Prostate gland (tissue), 2 donors: Measurements from ENCODE around the gene MUSTN1. TPM values are rescaled to one million over a fixed set of nuclear protein-coding genes. Genes with fewer than 3 reads are reported as not detected.

Source experiments
- DNase-seq: peaks from one replicate; pipeline ENCODE4 v3.0.0-alpha.2; 2019; ENCODE audit warnings: low spot score
- H3K27ac ChIP-seq, 2 donors: fragments of 200-600 bp; sonication (generic); 2 replicates each; pipeline ENCODE4 v1.5.1; 2017 to 2019
- H3K27me3 ChIP-seq: fragments of 200-600 bp; sonication (generic); replicated peaks from 2 replicates; pipeline ENCODE4 v1.5.1; 2019; ENCODE audit not compliant: insufficient read depth
- H3K36me3 ChIP-seq, 2 donors: fragments of 200-600 bp; sonication (generic); 1 replicate in 1 of 2; 2 replicates in 1 of 2; pipeline versions ENCODE4 v1.5.1 to v1.8.1; 2017 to 2019
- H3K4me1 ChIP-seq: fragments of 200-600 bp; sonication (generic); replicated peaks from 2 replicates; pipeline ENCODE4 v1.5.1; 2019
- H3K4me3 ChIP-seq, 2 donors: fragments of 200-600 bp; sonication (generic); 2 replicates each; pipeline ENCODE4 v1.5.1; 2017 to 2019
- H3K9me3 ChIP-seq: fragments of 200-600 bp; sonication (generic); 2 replicates; pipeline ENCODE4 v1.5.1; 2017
- CTCF ChIP-seq, 4 experiments: fragments of 200-600 bp in 2 of 4; fragments of 450-650 bp in 2 of 4; sonication (generic) in 2 of 4; IDR thresholded peaks; 1 replicate in 3 of 4; 2 replicates in 1 of 4; pipeline ENCODE4 v1.5.1; 2016 to 2019; ENCODE audit warnings: antibody characterized with exemption in 4 of 4, mild to moderate bottlenecking in 2 of 4, moderate library complexity in 2 of 4
- POLR2A ChIP-seq: fragments of 450-650 bp; IDR thresholded peaks from one replicate; pipeline ENCODE4 v1.6.1; 2016; ENCODE audit warnings: antibody characterized with exemption, mild to moderate bottlenecking
- POLR2AphosphoS5 ChIP-seq: sonication (generic); formaldehyde crosslinking; IDR thresholded peaks from one replicate; pipeline ENCODE4 v1.6.1; 2017; ENCODE audit warnings: antibody characterized with exemption
- WGBS: methylation state at CpG from one replicate; pipeline ENCODE4 v1.1.5; 2018; 5-methylcytosine and 5-hydroxymethylcytosine counted together
- intact Hi-C: fragments of 100-400 bp; cut with DNase I; formaldehyde crosslinking; loops from one replicate; pipeline ENCODE4 v1.14.2; 2022
- total RNA-seq, 2 donors: library from RNA; depleted of rRNA; stranded (reverse); fragments of >200 nt; gene quantifications; one replicate each; pipeline ENCODE4 v1.1.0, GENCODE V29; 2016

Gene MUSTN1
- total RNA-seq, 2 donors from 2014 or later, result 10.5 to 14.4 TPM

GRCh38 chr3:52809662-52810377 lies 25.0 kb downstream of the MUSTN1 start:
- 74% methylated on average over 7 of the region's 7 CpGs for WGBS
- Histone ChIP-seq H3K4me1 (no peaks in the 10 kb centered on the region), H3K4me3 (no peak overlapping the region), H3K27ac (no peak overlapping the region), H3K9me3 (no peaks in the 10 kb centered on the region), H3K27me3 (peaks cover 2% of the 10 kb centered on the region), H3K36me3 (no peaks in the 10 kb centered on the region)
- no peak for DNase-seq
- intact Hi-C loops, result no loop called here
- TF ChIP-seq CTCF (IDR thresholded peaks at IDR 0.05) (no peak), POLR2A (no peak), POLR2AphosphoS5 (no peak)

DNA sequence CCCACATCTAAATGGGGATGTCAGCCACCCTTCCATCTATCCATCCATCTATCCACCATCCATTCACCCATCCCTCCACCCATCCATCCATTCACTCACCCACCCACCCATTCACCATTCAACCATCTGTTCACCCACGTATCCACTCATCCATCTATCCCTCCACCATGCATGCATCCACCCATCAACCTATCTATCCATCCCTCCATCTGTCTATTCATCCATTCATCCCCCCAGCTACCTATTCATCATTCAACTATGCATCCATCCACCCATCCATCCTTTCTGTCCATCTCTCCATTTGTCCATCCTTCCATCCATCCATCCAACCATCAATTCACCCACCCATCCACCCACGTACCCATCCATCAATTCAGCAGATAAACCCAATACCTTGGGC lies 25.7 kb downstream of the MUSTN1 start:
- no peak overlapping the region for H3K27ac ChIP-seq
- no peaks in the 10 kb centered on the region for H3K4me1 ChIP-seq
- no peaks in the 10 kb centered on the region for H3K9me3 ChIP-seq
- intact Hi-C loops, result no loop called here
- no peaks in the 10 kb centered on the region for H3K36me3 ChIP-seq
- H3K27me3 ChIP-seq, result peaks cover 2% of the 10 kb centered on the region
- H3K4me3 ChIP-seq, result no peak overlapping the region
- DNase-seq, result no peak
- TF ChIP-seq POLR2AphosphoS5 (no peak), POLR2A (no peak), CTCF (IDR thresholded peaks at IDR 0.05) (no peak)
- 85% methylated on average over 2 of the region's 2 CpGs for WGBS

- no peaks in the 10 kb centered on the region for H3K36me3 ChIP-seq
- DNase-seq, result no peak
- H3K27ac ChIP-seq, result no peak overlapping the region
- no peak overlapping the region for H3K4me3 ChIP-seq
- no peaks in the 10 kb centered on the region for H3K9me3 ChIP-seq
- H3K27me3 ChIP-seq, result peaks cover 2% of the 10 kb centered on the region
- intact Hi-C loops, result no loop called here
- TF ChIP-seq POLR2A (no peak), CTCF (IDR thresholded peaks at IDR 0.05) (no peak), POLR2AphosphoS5 (no peak)
- 47% methylated on average over 19 of the region's 19 CpGs for WGBS
- H3K4me1 ChIP-seq, result no peaks in the 10 kb centered on the region
Measured at GRCh38 chr3:52805270-52806039, 29.4 kb downstream of the MUSTN1 start.

DNA sequence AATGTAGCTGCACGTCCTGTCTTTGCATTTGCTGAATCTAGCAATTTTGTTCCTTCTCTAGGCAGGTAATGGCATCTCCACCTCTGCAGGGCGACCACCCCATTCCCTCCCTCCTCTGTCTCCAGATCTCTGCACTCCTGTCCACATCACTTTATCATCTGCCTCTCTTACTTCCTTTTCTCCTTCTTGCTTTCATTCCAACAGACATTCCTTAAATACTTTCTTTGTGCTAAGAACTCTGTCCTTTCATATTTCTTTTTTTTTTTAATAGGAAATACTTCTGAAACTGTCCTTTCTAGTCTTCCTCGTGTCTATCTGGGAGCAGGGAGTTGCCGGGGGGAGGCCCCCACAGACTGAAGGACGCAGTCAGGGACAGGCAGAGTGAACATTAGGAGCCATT lies 33.0 kb downstream of the MUSTN1 start:
- DNase-seq, result no peak
- H3K36me3 ChIP-seq, result no peaks in the 10 kb centered on the region
- no peak overlapping the region for H3K27ac ChIP-seq
- H3K9me3 ChIP-seq, result no peaks in the 10 kb centered on the region
- H3K4me1 ChIP-seq, result no peaks in the 10 kb centered on the region
- H3K4me3 ChIP-seq, result no peak overlapping the region
- TF ChIP-seq POLR2AphosphoS5 (no peak), CTCF (IDR thresholded peaks at IDR 0.05) (no peak), POLR2A (no peak)
- H3K27me3 ChIP-seq, result peaks cover 2% of the 10 kb centered on the region
- 46% methylated on average over 5 of the region's 5 CpGs for WGBS
- intact Hi-C loops, result no loop called here

DNA sequence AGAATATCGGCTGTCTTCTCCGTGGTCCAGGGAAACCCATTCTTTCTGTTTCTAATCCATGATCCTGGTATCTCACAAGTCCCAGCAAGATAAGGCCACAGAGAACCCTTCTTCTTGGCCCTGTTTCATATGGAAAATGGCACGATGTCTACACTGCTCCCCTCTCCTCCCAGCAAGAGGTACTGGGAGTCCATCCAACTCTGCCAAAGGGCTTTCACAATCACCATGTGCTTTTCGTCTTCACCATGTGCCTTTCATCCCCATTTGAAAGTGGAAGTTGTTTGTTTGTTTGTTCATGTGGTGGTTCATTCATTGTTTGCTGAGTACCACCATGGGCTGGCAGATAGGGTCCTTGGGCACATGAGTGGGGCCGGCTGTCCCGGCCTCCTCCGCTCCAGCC lies 34.7 kb downstream of the MUSTN1 start:
- intact Hi-C loops, result no loop called here
- Histone ChIP-seq H3K27me3 (peaks cover 2% of the 10 kb centered on the region), H3K36me3 (no peaks in the 10 kb centered on the region), H3K9me3 (no peaks in the 10 kb centered on the region), H3K4me3 (no peak overlapping the region), H3K27ac (no peak overlapping the region), H3K4me1 (no peaks in the 10 kb centered on the region)
- no peak for DNase-seq
- WGBS, result 76% methylated on average over 7 of the region's 7 CpGs
- TF ChIP-seq POLR2A, result no peak
- TF ChIP-seq POLR2AphosphoS5, result no peak
- no peak for TF ChIP-seq CTCF (IDR thresholded peaks at IDR 0.05)
